ENCODE measurements around the gene CORO2A.

Gene CORO2A

DNA sequence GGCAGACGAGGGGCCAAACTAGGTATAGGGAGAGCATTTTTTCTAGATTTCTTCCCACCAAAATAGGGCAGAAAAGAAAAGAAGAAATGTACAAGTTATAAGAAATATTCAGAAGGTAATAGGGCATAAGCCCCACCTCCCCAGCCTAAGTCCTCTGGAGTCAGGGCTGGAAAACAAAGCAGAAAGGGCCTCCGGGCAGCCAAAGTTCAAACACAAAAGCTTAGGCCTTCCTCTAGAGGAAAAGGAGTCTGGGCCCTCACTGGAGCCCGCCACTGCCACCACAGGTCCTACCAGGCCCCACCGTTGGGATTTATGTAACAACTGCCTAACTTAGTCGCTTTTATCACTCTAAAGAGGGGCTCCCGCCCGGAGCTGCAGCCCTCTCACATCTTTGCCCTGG is 35.4 kb upstream of the CORO2A start:
- peaks cover 7% of the 10 kb centered on the region for H3K4me1 Mint-ChIP-seq
- H3K27me3 Mint-ChIP-seq = no peaks in the 10 kb centered on the region
- peaks cover 19% of the 10 kb centered on the region for H3K36me3 Mint-ChIP-seq
- H3K27ac Mint-ChIP-seq = no peak overlapping the region
- CTCF ChIA-PET = no interaction called here
- no peaks in the 10 kb centered on the region for H3K9me3 Mint-ChIP-seq
- no peak for DNase-seq
- no peak overlapping the region for H3K4me3 Mint-ChIP-seq

DNA sequence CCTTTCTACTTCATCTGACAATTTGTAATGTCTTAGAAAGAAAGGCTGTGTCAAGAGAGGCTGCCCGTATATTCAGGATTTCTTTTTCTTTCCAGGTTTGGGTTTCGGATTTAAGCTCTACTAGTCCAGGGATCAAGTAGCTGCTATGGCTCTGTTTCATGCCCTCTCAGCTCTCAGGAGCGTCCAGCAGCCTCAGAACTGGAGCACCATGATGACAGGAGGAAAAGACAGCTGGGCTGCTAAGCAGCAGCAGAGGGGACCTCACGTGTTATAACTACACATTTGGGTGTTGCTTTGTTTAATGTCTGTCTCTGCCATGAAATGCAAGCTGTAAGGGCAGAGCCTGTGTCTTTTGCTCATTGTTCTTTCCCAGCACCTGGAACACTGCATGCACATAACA is 34.5 kb upstream of the CORO2A start:
- Mint-ChIP-seq H3K27me3 (no peaks in the 10 kb centered on the region), H3K4me3 (no peak overlapping the region), H3K9me3 (no peaks in the 10 kb centered on the region), H3K27ac (no peak overlapping the region), H3K4me1 (peaks cover 10% of the 10 kb centered on the region), H3K36me3 (peaks cover 20% of the 10 kb centered on the region)
- CTCF ChIA-PET = no interaction called here
- no peak for DNase-seq

DNA sequence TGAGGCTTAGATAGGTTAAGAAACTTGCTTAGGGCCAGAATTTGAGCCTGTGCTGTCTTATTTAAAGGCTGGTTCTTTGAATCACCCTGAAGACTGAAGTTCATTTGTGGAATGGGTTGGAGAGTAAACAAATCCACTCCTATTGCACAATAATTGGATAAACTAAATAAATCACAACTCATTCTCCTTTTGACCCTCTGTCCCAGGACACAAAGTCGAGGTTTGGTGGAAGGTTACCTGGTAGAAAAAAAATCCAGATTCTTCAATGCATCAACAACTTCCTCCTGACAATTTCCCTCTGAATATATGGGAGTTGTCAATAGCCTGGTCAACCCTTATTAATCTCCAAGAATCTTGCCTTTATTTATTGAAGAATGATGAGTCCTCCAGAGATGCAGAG is 34.1 kb upstream of the CORO2A start:
- CTCF ChIA-PET = no interaction called here
- Mint-ChIP-seq H3K9me3 (no peaks in the 10 kb centered on the region), H3K27ac (no peak overlapping the region), H3K4me1 (peaks cover 10% of the 10 kb centered on the region), H3K4me3 (no peak overlapping the region), H3K27me3 (no peaks in the 10 kb centered on the region), H3K36me3 (peaks cover 19% of the 10 kb centered on the region)
- DNase-seq = no peak

DNA sequence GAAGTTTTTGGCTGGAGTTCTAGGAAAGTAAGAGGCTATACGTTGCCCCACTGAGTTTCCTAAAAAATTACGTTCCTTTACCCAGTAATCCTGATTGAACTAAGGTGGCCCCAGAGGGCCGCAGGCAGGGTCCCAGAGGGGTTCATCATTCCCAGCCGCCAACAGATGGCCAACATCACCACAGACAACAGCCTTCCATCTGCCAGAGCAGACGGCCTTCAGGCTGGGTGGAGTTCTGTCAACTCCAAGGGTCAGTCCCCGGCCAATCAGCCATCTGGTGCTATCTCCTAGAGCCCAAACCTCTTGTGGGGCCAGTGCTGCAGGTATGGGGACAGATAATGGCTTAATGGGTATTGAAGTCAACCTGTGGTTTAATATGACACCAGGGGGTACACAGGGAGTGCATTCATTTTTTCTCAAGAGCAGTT is 32.6 kb upstream of the CORO2A start:
- peaks cover 10% of the 10 kb centered on the region for H3K4me1 Mint-ChIP-seq
- CTCF ChIA-PET = interaction anchor here (0.9 kb wide), 1 partner anchor 13 kb away, joined by 4 read pairs; no protein-coding TSS in a partner anchor

DNA sequence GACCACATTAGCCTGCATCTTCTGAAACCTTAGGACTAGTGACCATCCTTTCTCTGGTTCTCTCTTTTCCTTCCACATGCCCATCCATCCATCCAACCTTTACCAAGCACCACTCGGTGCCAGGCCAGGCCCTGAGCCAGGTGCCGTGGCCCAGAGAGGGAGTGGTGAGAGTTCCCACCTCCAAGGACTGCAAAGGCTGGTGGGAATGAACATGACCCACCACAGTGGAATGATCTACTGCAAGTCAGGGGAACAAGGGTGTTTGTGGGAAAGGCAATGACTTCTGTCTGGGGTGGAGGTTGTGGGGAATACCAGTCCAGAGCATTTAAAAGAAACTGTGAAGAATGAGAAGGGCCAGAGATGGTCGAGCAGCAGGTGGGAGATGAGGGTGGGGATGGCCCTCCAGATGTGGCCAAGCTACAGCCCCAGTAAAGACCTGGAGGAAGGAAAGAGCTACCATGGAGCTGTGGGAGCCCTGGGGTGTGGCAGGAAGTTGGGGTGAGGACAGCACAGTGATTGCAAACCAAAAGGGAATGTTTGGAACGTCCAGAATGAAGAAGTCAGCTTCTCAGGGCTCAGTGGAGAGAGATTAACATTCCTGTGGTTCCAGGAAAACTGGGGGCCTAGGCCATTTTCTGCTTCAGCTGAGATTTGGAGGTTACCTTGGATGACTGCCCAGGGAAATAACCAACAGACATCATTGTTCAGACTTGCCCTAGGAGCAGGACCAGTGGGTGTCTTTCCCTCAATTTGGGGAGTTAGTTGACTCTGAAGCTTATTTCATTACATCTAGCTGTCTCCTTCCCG is 30.7 kb upstream of the CORO2A start:
- CTCF ChIA-PET = interaction anchor here (1.5 kb wide), 1 partner anchor 18 kb away, joined by 3 read pairs; no protein-coding TSS in a partner anchor
- H3K27ac Mint-ChIP-seq = no peak overlapping the region
- no peak overlapping the region for H3K4me3 Mint-ChIP-seq
- DNase-seq = no peak
- no peaks in the 10 kb centered on the region for H3K9me3 Mint-ChIP-seq
- H3K27me3 Mint-ChIP-seq = no peaks in the 10 kb centered on the region
- peaks cover 28% of the 10 kb centered on the region for H3K36me3 Mint-ChIP-seq
- H3K4me1 Mint-ChIP-seq = peaks cover 10% of the 10 kb centered on the region

More for the DNA sequence above, 32.6 kb upstream of the CORO2A start:
- no peaks in the 10 kb centered on the region for H3K9me3 Mint-ChIP-seq
- H3K27ac Mint-ChIP-seq = no peak overlapping the region
- DNase-seq = no peak
- H3K36me3 Mint-ChIP-seq = peaks cover 25% of the 10 kb centered on the region
- no peaks in the 10 kb centered on the region for H3K27me3 Mint-ChIP-seq
- no peak overlapping the region for H3K4me3 Mint-ChIP-seq

DNA sequence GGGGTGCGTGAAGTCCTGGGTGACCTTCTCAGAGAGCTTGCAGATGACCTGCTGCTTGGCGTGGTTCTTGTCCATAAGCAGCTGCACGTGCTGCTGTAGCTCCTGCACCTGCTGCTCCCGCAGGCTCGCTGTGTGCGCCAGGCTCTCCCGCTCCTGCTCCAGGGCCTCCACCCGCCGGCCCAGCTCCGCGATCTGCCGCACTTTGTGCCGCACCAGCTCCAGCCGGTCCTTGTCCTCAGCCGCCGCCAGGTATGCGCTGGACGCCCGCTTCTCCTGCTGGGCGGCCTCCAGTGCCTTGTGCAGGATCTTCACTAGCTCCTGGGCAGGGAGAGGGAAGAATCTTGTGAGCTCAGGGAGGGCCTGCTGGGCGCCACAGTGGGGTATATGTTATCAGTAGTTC is 28.5 kb upstream of the CORO2A start:
- no peak overlapping the region for H3K27ac Mint-ChIP-seq
- no peaks in the 10 kb centered on the region for H3K27me3 Mint-ChIP-seq
- H3K9me3 Mint-ChIP-seq = no peaks in the 10 kb centered on the region
- CTCF ChIA-PET = interaction anchor here (0.7 to 0.8 kb wide), 2 partner anchors 16 to 214 kb away, joined by 3 to 5 read pairs; no protein-coding TSS in a partner anchor
- no peak overlapping the region for H3K4me3 Mint-ChIP-seq
- H3K36me3 Mint-ChIP-seq = peaks cover 21% of the 10 kb centered on the region
- peaks cover 10% of the 10 kb centered on the region for H3K4me1 Mint-ChIP-seq
- DNase-seq = no peak

DNA sequence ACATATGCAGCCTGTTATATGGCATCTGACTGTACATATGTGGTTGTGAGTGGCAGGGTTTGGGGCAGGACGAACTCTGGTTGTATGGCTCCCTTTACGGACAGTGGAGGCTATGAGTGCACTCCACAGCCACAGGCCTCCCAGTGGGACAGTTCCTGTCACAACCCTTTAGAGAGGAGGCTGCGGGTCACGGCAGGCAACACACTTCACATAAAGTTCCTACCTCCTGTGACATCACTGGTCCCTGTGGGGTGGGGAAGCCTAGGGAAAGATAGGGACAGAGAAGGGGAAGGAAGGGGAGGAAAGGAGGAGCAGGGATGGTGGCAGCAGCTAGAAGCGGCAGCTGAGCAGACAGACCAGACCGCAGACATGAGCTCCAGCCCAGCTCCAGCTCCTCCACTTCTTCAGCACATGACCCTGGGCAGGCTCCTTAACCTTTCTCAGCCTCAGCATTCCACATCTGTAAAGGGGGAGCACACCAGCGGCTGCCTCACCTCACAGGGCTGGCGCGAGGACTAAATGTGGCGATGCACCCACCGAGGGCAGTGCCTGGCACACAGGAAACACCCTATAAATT is 27.4 kb upstream of the CORO2A start:
- Mint-ChIP-seq H3K4me1 (peaks cover 10% of the 10 kb centered on the region), H3K27ac (no peak overlapping the region), H3K27me3 (no peaks in the 10 kb centered on the region), H3K4me3 (no peak overlapping the region), H3K36me3 (peaks cover 21% of the 10 kb centered on the region), H3K9me3 (no peaks in the 10 kb centered on the region)
- DNase-seq = no peak
- CTCF ChIA-PET = no interaction called here

DNA sequence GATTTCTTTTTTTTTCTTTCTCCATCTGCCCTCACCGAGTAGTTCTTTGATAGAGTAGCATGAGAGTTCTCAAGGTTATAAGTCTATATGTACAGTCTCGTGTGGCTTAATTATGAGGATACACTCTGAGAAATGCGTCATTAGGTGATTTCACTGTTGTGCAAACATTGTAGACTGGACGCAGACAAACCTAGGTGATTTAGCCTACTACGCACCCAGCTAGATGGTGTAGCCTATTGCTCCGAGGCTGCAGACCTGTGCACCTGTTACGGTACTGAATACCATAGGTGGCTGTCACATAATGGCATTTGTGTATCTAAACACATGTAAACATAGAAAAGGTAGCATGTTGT is 26.9 kb upstream of the CORO2A start:
- H3K4me1 Mint-ChIP-seq = peaks cover 10% of the 10 kb centered on the region
- no peak overlapping the region for H3K4me3 Mint-ChIP-seq
- no peaks in the 10 kb centered on the region for H3K9me3 Mint-ChIP-seq
- DNase-seq = no peak
- H3K36me3 Mint-ChIP-seq = peaks cover 21% of the 10 kb centered on the region
- no peaks in the 10 kb centered on the region for H3K27me3 Mint-ChIP-seq
- H3K27ac Mint-ChIP-seq = no peak overlapping the region
- CTCF ChIA-PET = no interaction called here

DNA sequence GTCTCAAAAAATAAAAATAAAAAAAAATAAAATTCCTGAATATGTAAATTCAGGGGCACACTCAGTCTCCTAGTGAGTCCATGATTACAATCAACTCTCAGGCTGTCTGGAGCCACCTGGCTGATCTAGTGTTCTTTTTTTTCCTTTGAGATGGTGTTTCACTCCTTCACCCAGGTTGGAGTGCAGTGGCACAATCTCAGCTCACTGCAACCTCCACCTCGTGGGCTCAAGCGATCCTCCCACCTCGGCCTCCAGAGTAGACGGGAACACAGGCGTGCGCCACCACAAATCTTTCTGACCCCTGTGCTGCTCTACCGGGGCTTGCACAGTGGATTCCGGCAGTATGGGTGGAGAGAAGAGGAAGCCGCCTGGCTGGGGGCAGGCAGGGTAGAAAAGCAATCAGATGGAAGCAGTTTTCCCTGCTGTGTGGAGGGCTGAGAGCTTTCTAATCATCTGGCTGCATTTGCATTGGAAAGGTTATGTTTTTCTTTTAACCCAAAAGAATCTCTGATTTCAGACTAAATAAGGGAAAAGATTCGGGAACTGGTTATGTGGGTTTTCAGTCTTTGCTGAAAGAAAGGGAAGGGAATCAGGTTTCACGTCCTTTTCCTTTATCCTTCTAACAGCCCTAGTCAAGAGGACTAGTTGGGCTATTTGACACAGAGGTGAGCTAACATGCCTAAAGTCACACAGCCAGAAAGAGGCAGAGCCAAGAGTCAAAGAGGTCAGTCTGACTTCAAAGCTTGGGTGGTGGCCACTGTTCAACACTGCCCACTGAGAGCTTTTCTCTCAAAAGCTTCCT is 26.3 kb upstream of the CORO2A start:
- H3K36me3 Mint-ChIP-seq = peaks cover 22% of the 10 kb centered on the region
- H3K27me3 Mint-ChIP-seq = no peaks in the 10 kb centered on the region
- CTCF ChIA-PET = no interaction called here
- no peak overlapping the region for H3K4me3 Mint-ChIP-seq
- no peaks in the 10 kb centered on the region for H3K9me3 Mint-ChIP-seq
- H3K4me1 Mint-ChIP-seq = peaks cover 10% of the 10 kb centered on the region
- no peak overlapping the region for H3K27ac Mint-ChIP-seq
- DNase-seq = no peak

DNA sequence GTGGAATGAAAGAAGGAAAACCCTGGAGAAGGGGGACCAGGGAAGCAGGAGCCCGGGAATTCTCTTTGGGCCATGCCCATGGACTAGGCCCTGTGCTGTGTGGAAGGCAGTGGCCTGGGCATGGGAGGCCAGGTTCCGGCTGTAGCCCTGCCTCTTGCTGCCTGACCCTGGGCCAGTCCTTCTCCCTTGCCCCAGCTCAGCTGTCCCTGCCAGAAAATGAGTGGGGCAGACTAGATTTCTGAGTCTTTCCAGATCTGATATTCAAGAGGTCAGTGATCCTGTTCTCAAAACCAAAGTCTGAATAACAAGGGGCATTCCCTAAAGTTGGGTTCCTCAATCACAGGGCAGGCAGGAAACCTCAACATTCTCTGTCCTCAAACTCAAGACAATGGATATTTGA is 24.8 kb upstream of the CORO2A start:
- no peak for DNase-seq
- no peak overlapping the region for H3K4me3 Mint-ChIP-seq
- CTCF ChIA-PET = interaction anchor here (0.6 to 0.8 kb wide), 2 partner anchors 9 to 12 kb away, joined by 3 to 4 read pairs; no protein-coding TSS in a partner anchor
- no peaks in the 10 kb centered on the region for H3K27me3 Mint-ChIP-seq
- H3K27ac Mint-ChIP-seq = no peak overlapping the region
- H3K4me1 Mint-ChIP-seq = no peaks in the 10 kb centered on the region
- H3K9me3 Mint-ChIP-seq = no peaks in the 10 kb centered on the region
- H3K36me3 Mint-ChIP-seq = peaks cover 19% of the 10 kb centered on the region

DNA sequence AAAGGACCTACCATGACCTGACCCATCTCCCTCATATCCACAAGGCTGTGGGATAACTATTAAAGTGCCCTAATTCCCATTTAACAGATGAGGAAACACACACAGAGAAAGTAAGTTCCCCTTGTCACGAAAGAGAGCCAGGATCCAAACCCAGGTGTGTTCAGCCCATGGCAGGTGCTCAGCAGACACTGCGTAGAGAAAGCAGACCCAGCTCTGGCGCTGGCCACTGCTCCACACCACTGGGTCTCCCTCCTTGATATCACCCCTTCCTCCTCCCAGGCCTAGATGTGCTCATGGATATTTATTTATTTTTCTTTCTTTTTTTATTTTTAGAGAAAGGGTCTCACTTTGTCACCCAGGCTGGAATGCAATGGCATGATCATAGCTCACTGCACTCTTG is 24.0 kb upstream of the CORO2A start:
- H3K4me3 Mint-ChIP-seq = no peak overlapping the region
- no peaks in the 10 kb centered on the region for H3K4me1 Mint-ChIP-seq
- no peak for DNase-seq
- no peaks in the 10 kb centered on the region for H3K9me3 Mint-ChIP-seq
- CTCF ChIA-PET = no interaction called here
- peaks cover 18% of the 10 kb centered on the region for H3K36me3 Mint-ChIP-seq
- H3K27me3 Mint-ChIP-seq = no peaks in the 10 kb centered on the region
- no peak overlapping the region for H3K27ac Mint-ChIP-seq

DNA sequence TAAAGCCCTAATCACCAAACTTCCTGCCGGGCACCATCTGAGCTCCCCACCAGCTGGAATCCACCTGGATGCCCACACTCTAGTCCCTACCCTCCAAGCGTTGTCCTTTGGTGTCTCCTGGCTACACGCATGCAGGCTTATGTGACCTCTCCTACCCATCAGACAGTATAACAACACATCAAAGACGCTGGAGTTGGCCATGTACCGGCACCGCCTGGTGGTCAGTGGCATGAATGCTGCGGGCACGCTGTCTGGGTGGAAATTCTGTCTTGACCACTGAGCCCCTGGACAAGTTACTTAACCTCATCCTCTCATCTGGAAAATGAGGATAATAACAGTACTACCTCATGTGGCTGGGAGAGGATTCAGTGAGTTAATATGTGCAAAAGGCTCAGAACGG is 23.4 kb upstream of the CORO2A start:
- DNase-seq = peak; percentile 29
- H3K4me1 Mint-ChIP-seq = no peaks in the 10 kb centered on the region
- CTCF ChIA-PET = interaction anchor here (1.5 kb wide), 1 partner anchor 11 kb away, joined by 4 read pairs; no protein-coding TSS in a partner anchor
- H3K4me3 Mint-ChIP-seq = no peak overlapping the region
- no peak overlapping the region for H3K27ac Mint-ChIP-seq
- no peaks in the 10 kb centered on the region for H3K27me3 Mint-ChIP-seq
- H3K36me3 Mint-ChIP-seq = peaks cover 16% of the 10 kb centered on the region
- no peaks in the 10 kb centered on the region for H3K9me3 Mint-ChIP-seq

DNA sequence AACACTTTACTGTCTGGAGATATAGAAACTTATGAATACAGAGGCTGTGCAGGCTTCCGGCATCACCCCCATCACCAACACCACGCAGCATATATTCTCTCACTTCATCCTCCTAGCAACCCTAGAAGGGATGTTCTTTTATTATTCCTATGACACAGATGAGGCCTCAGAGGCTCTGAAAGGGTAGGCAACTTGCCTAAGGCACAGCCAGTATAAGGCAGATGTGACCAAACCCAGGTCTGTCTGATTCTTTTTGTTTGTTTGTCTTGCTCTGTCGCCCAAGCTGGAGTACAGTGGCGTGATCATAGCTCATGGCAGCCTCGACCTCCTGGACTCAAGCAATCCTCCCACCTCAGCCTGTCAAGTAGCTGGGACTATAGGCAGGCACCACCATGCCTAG is 22.8 kb upstream of the CORO2A start:
- Mint-ChIP-seq H3K9me3 (no peaks in the 10 kb centered on the region), H3K27ac (no peak overlapping the region), H3K4me3 (no peak overlapping the region), H3K27me3 (no peaks in the 10 kb centered on the region), H3K4me1 (no peaks in the 10 kb centered on the region), H3K36me3 (peaks cover 14% of the 10 kb centered on the region)
- DNase-seq = no peak
- CTCF ChIA-PET = interaction anchor here (1.5 kb wide), 1 partner anchor 10 kb away, joined by 4 read pairs; no protein-coding TSS in a partner anchor

DNA sequence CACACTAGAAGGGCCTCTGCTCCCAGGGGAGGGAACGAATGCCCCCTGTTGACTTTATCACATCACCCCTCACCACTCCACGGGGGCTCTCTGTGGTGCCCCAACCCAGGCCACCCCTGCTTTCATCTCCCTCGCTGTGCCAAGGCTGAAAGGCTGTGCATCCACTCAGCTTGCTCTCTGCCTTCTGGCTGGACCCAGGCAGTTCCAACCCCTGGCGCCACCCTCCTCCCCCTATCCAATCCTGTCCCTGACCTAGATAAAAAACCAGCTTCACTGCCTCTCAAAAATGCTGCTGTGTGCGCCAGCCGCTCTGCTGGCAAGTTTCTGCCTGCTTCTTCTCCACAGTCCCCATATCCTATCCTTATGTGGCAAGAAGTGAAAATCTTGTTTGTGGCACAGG is 22.4 kb upstream of the CORO2A start:
- Mint-ChIP-seq H3K4me3 (no peak overlapping the region), H3K27me3 (no peaks in the 10 kb centered on the region), H3K4me1 (no peaks in the 10 kb centered on the region), H3K36me3 (peaks cover 12% of the 10 kb centered on the region), H3K27ac (no peak overlapping the region), H3K9me3 (no peaks in the 10 kb centered on the region)
- DNase-seq = no peak
- CTCF ChIA-PET = interaction anchor here (1.5 kb wide), 1 partner anchor 10 kb away, joined by 4 read pairs; no protein-coding TSS in a partner anchor
